ENCODE results near the gene C9orf153. TPM values are rescaled to one million over a fixed set of nuclear protein-coding genes. Genes with fewer than 3 reads are reported as not detected.
"Not testable (repeated sequence)": the region's sequence is repeated elsewhere in the genome, so short reads cannot be mapped to it uniquely, and the experiment has no call there.

Gene C9orf153
- total RNA-seq, 1 donor from 2014 or later, result 0.23 TPM

GRCh38 chr9:86300701-86301100 is 41.2 kb upstream of the C9orf153 start:
- H3K4me1 ChIP-seq, result no peaks in the 10 kb centered on the region
- no peaks in the 10 kb centered on the region for H3K27me3 ChIP-seq
- ATAC-seq (no peak), DNase-seq (no peak)
- peaks cover 98% of the 10 kb centered on the region for H3K36me3 ChIP-seq
- TF ChIP-seq CTCF (IDR thresholded peaks at IDR 0.05), result no peak
- H3K4me3 ChIP-seq, result no peak overlapping the region
- H3K9me3 ChIP-seq, result no peaks in the 10 kb centered on the region
- intact Hi-C loops (cut with DNase I), result no loop called here
- no peak overlapping the region for H3K27ac ChIP-seq

DNA sequence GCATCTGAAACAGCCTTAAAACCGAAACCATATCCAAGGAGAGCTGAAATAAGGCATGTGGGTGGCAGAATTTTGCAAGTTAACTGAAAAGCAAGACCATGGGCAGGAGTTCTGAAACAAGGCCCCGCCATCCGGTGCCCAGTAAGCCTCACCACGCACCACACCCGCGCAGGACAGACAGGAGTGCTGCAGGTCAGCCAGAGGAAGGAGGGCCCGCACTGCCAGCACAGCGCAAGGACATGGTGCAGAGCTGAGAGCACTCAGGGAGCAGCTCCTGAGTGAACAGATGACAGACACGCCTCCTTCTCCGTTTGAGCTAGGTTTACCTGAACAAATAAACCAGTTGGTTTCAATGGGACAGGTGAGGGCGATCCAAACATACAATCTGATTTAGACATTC is 39.4 kb upstream of the C9orf153 start:
- Histone ChIP-seq H3K36me3 (peaks cover 91% of the 10 kb centered on the region), H3K4me3 (no peak overlapping the region), H3K4me1 (no peaks in the 10 kb centered on the region), H3K9me3 (no peaks in the 10 kb centered on the region), H3K27ac (no peak overlapping the region), H3K27me3 (no peaks in the 10 kb centered on the region)
- DNase-seq (no peak), ATAC-seq (peak; percentile 69)
- intact Hi-C loops (cut with DNase I), result no loop called here
- TF ChIP-seq CTCF (IDR thresholded peaks at IDR 0.05), result no peak

DNA sequence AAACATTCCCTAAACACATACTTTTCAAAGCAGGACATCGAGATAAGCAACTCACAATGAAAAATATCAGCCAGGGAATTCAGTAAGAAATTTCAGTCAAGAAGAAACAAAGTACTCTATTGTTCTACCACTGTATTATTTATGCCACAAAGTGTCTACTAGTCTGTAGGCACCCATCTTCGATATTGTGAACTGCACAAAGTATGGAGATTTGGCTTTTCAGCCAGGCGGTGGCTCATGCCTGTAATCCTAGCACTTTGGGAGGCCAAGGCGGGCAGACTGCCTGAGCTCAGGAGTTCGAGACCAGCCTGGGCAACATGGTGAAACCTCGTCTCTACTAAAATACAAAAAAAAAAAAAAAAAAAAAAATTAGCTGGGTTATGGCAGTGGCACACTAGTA is 30.9 kb upstream of the C9orf153 start:
- H3K36me3 ChIP-seq, result peaks cover 41% of the 10 kb centered on the region
- intact Hi-C loops (cut with DNase I); H3K27me3 ChIP-seq; DNase-seq; ATAC-seq; H3K27ac ChIP-seq; H3K4me1 ChIP-seq; H3K4me3 ChIP-seq; H3K9me3 ChIP-seq: not testable (repeated sequence)

- Histone ChIP-seq H3K27ac (no peak overlapping the region), H3K9me3 (no peaks in the 10 kb centered on the region), H3K4me1 (no peaks in the 10 kb centered on the region), H3K27me3 (no peaks in the 10 kb centered on the region), H3K36me3 (peaks cover 34% of the 10 kb centered on the region), H3K4me3 (no peak overlapping the region)
- intact Hi-C loops (cut with DNase I), result no loop called here
- no peak for ATAC-seq
- TF ChIP-seq CTCF (IDR thresholded peaks at IDR 0.05), result no peak
- no peak for DNase-seq
Observed at GRCh38 chr9:86288499-86289198, 29.2 kb upstream of the C9orf153 start.

- Histone ChIP-seq H3K27ac (no peak overlapping the region), H3K4me3 (no peak overlapping the region), H3K4me1 (no peaks in the 10 kb centered on the region), H3K27me3 (no peaks in the 10 kb centered on the region), H3K9me3 (no peaks in the 10 kb centered on the region), H3K36me3 (peaks cover 32% of the 10 kb centered on the region)
- ATAC-seq (no peak), DNase-seq (no peak)
- intact Hi-C loops (cut with DNase I), result no loop called here
- TF ChIP-seq CTCF (IDR thresholded peaks at IDR 0.05), result peak; percentile 12
Observed at GRCh38 chr9:86287013-86287412, 27.6 kb upstream of the C9orf153 start.

- peaks cover 2% of the 10 kb centered on the region for H3K4me1 ChIP-seq
- DNase-seq (no peak), ATAC-seq (no peak)
- H3K36me3 ChIP-seq, result peaks cover 24% of the 10 kb centered on the region
- H3K4me3 ChIP-seq, result no peak overlapping the region
- no peaks in the 10 kb centered on the region for H3K9me3 ChIP-seq
- no peak for TF ChIP-seq CTCF (IDR thresholded peaks at IDR 0.05)
- no peak overlapping the region for H3K27ac ChIP-seq
- intact Hi-C loops (cut with DNase I), result no loop called here
- no peaks in the 10 kb centered on the region for H3K27me3 ChIP-seq
Observed at GRCh38 chr9:86286278-86286677, 26.8 kb upstream of the C9orf153 start.
